Kidney epithelial cell (primary cell): ENCODE data around the gene MTMR3. TPM values are rescaled to one million over a fixed set of nuclear protein-coding genes. Genes with fewer than 3 reads are reported as not detected.

Experiments used
- DNase-seq: peaks from one replicate; pipeline ENCODE4 v3.0.0-alpha.2; 2010; ENCODE audit warnings: low read depth
- H3K27me3 ChIP-seq: 2 replicates; pipeline ENCODE4 v1.6.0; 2011; ENCODE audit warnings: low read length; ENCODE audit not compliant: control insufficient read depth, insufficient read depth
- H3K36me3 ChIP-seq: 2 replicates; pipeline ENCODE4 v1.5.1; 2011; ENCODE audit warnings: low read length; ENCODE audit not compliant: control insufficient read depth, insufficient read depth
- H3K4me3 ChIP-seq: 2 replicates; pipeline ENCODE4 v1.5.1; 2011; ENCODE audit warnings: low read depth, mild to moderate bottlenecking, control low read depth, low read length
- total RNA-seq: library from RNA; depleted of rRNA; stranded (reverse); fragments of >200 nt; gene quantifications from 2 replicates; pipeline ENCODE4 v1.2.3, GENCODE V29; 2015
- TF ChIP-seq, protein P1 (sequence below): IDR thresholded peaks from 2 replicates; pipeline ENCODE4 v1.5.1; 2011; ENCODE audit warnings: mild to moderate bottlenecking, moderate library complexity, low read length, control low read depth, inconsistent platforms; ENCODE audit not compliant: insufficient read depth, poor library complexity, severe bottlenecking

The MTMR3 gene
- total RNA-seq, 1 donor from 2014 or later: 31.9 TPM

DNA sequence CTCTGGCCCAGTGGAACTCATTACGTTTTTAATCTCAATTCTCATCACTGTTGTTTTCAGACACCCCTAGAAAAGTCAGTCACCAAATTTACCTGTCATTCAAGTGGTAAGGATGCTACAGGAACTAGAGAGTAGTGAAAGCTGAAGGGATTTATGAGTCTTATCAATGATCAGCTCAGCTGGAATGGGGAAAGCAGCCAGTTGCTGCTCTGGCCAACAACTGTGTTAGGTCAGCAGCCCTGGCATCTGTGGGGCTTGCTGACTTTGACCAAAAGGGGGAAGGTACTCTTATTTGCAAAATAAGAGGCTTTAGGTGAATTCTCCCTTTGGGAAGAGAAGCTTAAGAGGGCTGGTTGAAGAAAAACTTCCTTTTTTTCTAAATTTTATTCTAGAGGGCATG is 121.1 kb downstream of the MTMR3 start:
- no peak for DNase-seq
- peaks cover 2% of the 10 kb centered on the region for H3K36me3 ChIP-seq

DNA sequence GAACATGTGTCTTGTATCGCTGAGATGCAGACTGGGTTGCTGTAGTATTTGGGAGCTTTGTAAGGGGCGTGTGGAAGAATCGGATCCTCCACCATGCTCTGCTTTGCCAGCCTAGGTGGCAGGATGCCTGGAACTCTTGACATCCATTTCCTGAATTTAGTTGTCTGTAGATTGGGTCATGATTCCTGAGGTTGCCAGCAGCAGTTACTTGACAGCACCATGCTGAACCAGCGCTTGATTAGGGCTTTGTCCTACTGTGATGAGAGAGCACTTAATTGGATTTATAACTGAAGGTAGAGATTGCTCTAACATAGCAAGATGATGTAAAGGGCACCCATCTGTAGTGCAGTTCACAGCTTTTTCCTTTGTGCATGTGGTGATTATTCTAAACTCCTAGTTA is 121.7 kb downstream of the MTMR3 start:
- Histone ChIP-seq H3K27me3 (no peaks in the 10 kb centered on the region), H3K36me3 (peaks cover 2% of the 10 kb centered on the region), H3K4me3 (no peak overlapping the region)
- TF ChIP-seq, protein P1, sequence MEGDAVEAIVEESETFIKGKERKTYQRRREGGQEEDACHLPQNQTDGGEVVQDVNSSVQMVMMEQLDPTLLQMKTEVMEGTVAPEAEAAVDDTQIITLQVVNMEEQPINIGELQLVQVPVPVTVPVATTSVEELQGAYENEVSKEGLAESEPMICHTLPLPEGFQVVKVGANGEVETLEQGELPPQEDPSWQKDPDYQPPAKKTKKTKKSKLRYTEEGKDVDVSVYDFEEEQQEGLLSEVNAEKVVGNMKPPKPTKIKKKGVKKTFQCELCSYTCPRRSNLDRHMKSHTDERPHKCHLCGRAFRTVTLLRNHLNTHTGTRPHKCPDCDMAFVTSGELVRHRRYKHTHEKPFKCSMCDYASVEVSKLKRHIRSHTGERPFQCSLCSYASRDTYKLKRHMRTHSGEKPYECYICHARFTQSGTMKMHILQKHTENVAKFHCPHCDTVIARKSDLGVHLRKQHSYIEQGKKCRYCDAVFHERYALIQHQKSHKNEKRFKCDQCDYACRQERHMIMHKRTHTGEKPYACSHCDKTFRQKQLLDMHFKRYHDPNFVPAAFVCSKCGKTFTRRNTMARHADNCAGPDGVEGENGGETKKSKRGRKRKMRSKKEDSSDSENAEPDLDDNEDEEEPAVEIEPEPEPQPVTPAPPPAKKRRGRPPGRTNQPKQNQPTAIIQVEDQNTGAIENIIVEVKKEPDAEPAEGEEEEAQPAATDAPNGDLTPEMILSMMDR: no peak
- DNase-seq: no peak

More for the DNA sequence above, 121.1 kb downstream of the MTMR3 start:
- no peak overlapping the region for H3K4me3 ChIP-seq
- no peaks in the 10 kb centered on the region for H3K27me3 ChIP-seq
- TF ChIP-seq, protein P1: no peak

DNA sequence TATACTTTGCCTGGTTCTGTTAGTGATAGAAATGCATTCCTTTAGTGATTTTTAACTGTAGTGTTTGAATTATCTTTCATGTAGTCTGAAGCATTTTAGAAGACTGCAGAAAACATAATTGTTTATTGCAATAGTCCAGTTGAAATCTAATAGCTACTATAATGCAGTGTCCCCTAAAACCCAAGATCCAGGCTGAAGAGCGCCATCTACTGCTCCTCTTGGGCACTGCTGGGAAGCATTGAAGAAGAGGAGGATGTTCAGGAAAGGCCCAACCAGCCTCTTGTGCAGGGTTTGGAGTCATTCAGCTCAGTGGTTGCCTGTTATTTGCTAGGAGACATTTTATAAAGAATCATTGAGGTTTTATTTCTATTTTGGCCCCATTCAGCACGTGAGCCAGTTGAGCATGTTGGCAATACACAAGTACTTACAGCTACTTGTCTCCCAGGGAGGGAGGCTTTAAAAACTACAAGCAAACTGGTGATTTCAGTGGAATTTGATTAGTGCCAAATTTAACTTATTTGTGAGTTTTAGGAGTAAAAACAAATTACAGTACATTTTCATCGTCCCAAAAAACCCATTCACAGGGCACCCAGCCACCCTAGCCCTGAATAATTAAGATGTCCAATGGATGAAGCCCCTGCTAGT is 122.4 kb downstream of the MTMR3 start:
- H3K36me3 ChIP-seq: peaks cover 2% of the 10 kb centered on the region

DNA sequence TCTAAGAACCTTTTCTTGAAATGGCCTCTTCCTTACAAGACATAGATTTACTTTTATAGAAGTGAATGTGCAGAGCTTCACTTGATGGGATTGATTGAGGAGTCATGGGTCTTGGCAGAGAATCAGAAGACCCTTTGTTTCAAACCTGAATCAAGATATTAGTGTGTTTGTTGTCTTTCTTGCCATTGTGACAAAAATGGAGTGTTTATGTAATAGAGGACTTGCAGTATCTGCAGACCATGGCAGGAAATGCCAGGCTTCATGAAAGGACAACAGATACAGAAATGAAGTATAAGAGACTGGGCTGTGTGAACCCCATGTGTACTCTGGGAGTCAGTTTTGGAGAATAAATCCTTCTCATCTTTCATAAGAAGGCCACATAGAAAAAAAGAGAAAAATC is 124.4 kb downstream of the MTMR3 start:
- H3K36me3 ChIP-seq: peaks cover 2% of the 10 kb centered on the region

More for the DNA sequence above, 122.4 kb downstream of the MTMR3 start:
- Histone ChIP-seq H3K4me3 (no peak overlapping the region), H3K27me3 (no peaks in the 10 kb centered on the region)
- DNase-seq: no peak
- TF ChIP-seq, protein P1: peak; percentile 94

DNA sequence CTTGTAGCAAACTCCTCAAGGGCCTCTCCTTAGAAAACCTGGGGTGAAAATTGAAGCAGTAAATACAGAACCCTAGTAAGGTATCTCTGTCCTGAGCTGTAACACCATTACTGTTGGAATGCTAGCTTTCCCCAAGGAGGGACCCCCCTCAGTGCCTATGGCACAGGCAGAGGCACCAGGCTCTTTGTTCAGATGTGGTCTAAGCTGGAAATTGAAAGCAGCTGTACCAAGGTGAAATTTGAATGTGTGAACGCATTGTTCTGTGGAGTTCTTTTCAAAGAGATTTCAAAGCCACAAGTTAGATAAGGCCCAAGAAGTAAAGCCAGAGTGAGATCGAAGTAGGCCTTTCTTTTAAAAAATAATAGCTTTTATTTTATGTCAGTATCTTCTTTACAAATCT is 125.4 kb downstream of the MTMR3 start:
- TF ChIP-seq, protein P1: no peak
- no peak overlapping the region for H3K4me3 ChIP-seq
- H3K27me3 ChIP-seq: no peaks in the 10 kb centered on the region
- DNase-seq: no peak
- peaks cover 2% of the 10 kb centered on the region for H3K36me3 ChIP-seq

More for the DNA sequence above, 124.4 kb downstream of the MTMR3 start:
- TF ChIP-seq, protein P1: no peak
- no peak for DNase-seq
- Histone ChIP-seq H3K27me3 (no peaks in the 10 kb centered on the region), H3K4me3 (no peak overlapping the region)

DNA sequence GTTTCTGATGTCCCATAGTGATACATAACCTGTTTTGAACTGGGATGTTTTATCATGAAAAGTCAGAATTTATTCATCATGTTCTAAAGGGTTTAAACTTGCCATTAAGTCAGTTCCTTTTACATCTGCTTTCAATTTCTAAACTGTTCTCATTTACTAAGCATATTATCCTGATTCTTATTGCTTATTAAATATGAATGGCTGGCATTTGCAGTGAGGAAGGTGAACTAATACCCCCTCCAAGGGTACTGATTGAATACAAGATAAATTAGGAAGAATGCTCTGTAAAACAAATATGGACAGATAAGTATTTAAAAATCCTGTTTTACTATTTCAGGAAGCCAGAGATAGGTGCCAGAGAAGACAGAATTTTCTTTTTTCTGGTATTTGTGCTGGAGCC is 126.5 kb downstream of the MTMR3 start:
- Histone ChIP-seq H3K36me3 (peaks cover 2% of the 10 kb centered on the region), H3K27me3 (no peaks in the 10 kb centered on the region), H3K4me3 (no peak overlapping the region)
- TF ChIP-seq, protein P1: no peak
- DNase-seq: no peak
